ENCODE data around the gene R3HDM2. TPM values are rescaled to one million over a fixed set of nuclear protein-coding genes. Genes with fewer than 3 reads are reported as not detected.

R3HDM2 gene
- total and polyA plus RNA-seq, 4 donors = 18.1 to 60.7 (median 30.6) TPM

GRCh38 chr12:57205186-57205585, 225.7 kb downstream of the R3HDM2 start:
- Histone ChIP-seq H3K9me3 (ENCODE audit: control insufficient read depth in 4 of 4, insufficient read depth in 3 of 4, low read length in 3 of 4) (no peaks in the 10 kb centered on the region), H3K4me1 (ENCODE audit: control insufficient read depth in 5 of 5, insufficient read depth in 5 of 5, low read length in 5 of 5) (no peaks in the 10 kb centered on the region), H3K9ac (ENCODE audit: insufficient read depth in 1 of 2, low read length in 2 of 2) (no peak overlapping the region), H3K4me3 (no peak overlapping the region), H3K27ac (ENCODE audit: low read depth in 1 of 2, low read length in 1 of 2) (no peak overlapping the region), H3K27me3 (ENCODE audit: control insufficient read depth in 3 of 3, insufficient read depth in 3 of 3, low read length in 2 of 3) (no peaks in the 10 kb centered on the region), H3K36me3 (ENCODE audit: control insufficient read depth in 4 of 4, insufficient read depth in 4 of 4, low read length in 4 of 4) (peaks cover 0 to 71% (median 50%) of the 10 kb centered on the region in 4 donors)
- TF ChIP-seq, protein P1, sequence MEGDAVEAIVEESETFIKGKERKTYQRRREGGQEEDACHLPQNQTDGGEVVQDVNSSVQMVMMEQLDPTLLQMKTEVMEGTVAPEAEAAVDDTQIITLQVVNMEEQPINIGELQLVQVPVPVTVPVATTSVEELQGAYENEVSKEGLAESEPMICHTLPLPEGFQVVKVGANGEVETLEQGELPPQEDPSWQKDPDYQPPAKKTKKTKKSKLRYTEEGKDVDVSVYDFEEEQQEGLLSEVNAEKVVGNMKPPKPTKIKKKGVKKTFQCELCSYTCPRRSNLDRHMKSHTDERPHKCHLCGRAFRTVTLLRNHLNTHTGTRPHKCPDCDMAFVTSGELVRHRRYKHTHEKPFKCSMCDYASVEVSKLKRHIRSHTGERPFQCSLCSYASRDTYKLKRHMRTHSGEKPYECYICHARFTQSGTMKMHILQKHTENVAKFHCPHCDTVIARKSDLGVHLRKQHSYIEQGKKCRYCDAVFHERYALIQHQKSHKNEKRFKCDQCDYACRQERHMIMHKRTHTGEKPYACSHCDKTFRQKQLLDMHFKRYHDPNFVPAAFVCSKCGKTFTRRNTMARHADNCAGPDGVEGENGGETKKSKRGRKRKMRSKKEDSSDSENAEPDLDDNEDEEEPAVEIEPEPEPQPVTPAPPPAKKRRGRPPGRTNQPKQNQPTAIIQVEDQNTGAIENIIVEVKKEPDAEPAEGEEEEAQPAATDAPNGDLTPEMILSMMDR (IDR thresholded peaks at IDR 0.05; ENCODE audit: control extremely low read depth, extremely low read depth) = no peak
- no peak for ATAC-seq (ENCODE audit: insufficient read depth, low FRiP score)
- no peak for DNase-seq
- 95% methylated on average over 26 of the region's 26 CpGs for WGBS, 2 donors

GRCh38 chr12:57204454-57204853, 226.4 kb downstream of the R3HDM2 start:
- H3K27ac ChIP-seq (ENCODE audit: low read depth in 1 of 2, low read length in 1 of 2) = no peak overlapping the region
- TF ChIP-seq, protein P1 (IDR thresholded peaks at IDR 0.05; ENCODE audit: control extremely low read depth, extremely low read depth) = no peak
- ATAC-seq (ENCODE audit: insufficient read depth, low FRiP score) = no peak
- no peaks in the 10 kb centered on the region for H3K9me3 ChIP-seq (ENCODE audit: control insufficient read depth in 4 of 4, insufficient read depth in 3 of 4, low read length in 3 of 4)
- no peak for DNase-seq
- WGBS, 2 donors = 92 to 94% methylated on average over 19 of the region's 19 CpGs
- H3K9ac ChIP-seq (ENCODE audit: insufficient read depth in 1 of 2, low read length in 2 of 2) = no peak overlapping the region
- peaks cover 0 to 72% (median 47%) of the 10 kb centered on the region in 4 donors for H3K36me3 ChIP-seq (ENCODE audit: control insufficient read depth in 4 of 4, insufficient read depth in 4 of 4, low read length in 4 of 4)
- H3K4me1 ChIP-seq (ENCODE audit: control insufficient read depth in 5 of 5, insufficient read depth in 5 of 5, low read length in 5 of 5) = no peaks in the 10 kb centered on the region
- no peaks in the 10 kb centered on the region for H3K27me3 ChIP-seq (ENCODE audit: control insufficient read depth in 3 of 3, insufficient read depth in 3 of 3, low read length in 2 of 3)
- no peak overlapping the region for H3K4me3 ChIP-seq

- Histone ChIP-seq H3K36me3 (ENCODE audit: control insufficient read depth in 4 of 4, insufficient read depth in 4 of 4, low read length in 4 of 4) (peaks cover 0 to 72% (median 47%) of the 10 kb centered on the region in 4 donors), H3K4me3 (no peak overlapping the region), H3K27ac (ENCODE audit: low read depth in 1 of 2, low read length in 1 of 2) (no peak overlapping the region), H3K4me1 (ENCODE audit: control insufficient read depth in 5 of 5, insufficient read depth in 5 of 5, low read length in 5 of 5) (no peaks in the 10 kb centered on the region), H3K9ac (ENCODE audit: insufficient read depth in 1 of 2, low read length in 2 of 2) (no peak overlapping the region), H3K27me3 (ENCODE audit: control insufficient read depth in 3 of 3, insufficient read depth in 3 of 3, low read length in 2 of 3) (no peaks in the 10 kb centered on the region), H3K9me3 (ENCODE audit: control insufficient read depth in 4 of 4, insufficient read depth in 3 of 4, low read length in 3 of 4) (no peaks in the 10 kb centered on the region)
- WGBS, 2 donors = 87 to 93% methylated on average over 11 of the region's 11 CpGs
- ATAC-seq (ENCODE audit: insufficient read depth, low FRiP score) (no peak), DNase-seq (no peak)
- TF ChIP-seq, protein P1 (IDR thresholded peaks at IDR 0.05; ENCODE audit: control extremely low read depth, extremely low read depth) = no peak
Measured at GRCh38 chr12:57203791-57204190, 227.1 kb downstream of the R3HDM2 start.

Small RNA genes lying within 50 kb of the gene (small RNA-seq; reads per million reads assigned to genes)
- not detected for gene RNU6-879P (ENCODE audit: low replicate concordance)

Other genes starting within 250 kb of the R3HDM2 start
- gene NXPH4, start 214.2 kb downstream of the R3HDM2 start, total RNA-seq = under 1 TPM; 0.80 to 0.94 TPM
- under 1 TPM; 0.15 to 0.16 TPM for gene NXPH4, start 214.2 kb downstream of the R3HDM2 start, polyA plus RNA-seq
- 100 to 1,000 TPM in 1 of 2 donors, 10 to 100 TPM in 1; 46.1 to 113 TPM for gene SHMT2, start 201.3 kb downstream of the R3HDM2 start, total RNA-seq
- gene SHMT2, start 201.3 kb downstream of the R3HDM2 start, polyA plus RNA-seq = 10 to 100 TPM; 56.6 to 97.0 TPM
- 1 to 10 TPM; 1.7 to 5.9 TPM for gene STAC3, start 179.9 kb downstream of the R3HDM2 start, total RNA-seq
- 1 to 10 TPM; 6.9 to 7.4 TPM for gene STAC3, start 179.9 kb downstream of the R3HDM2 start, polyA plus RNA-seq
- not detected for gene INHBC, start 3.7 kb upstream of the R3HDM2 start, total RNA-seq
- gene INHBC, start 3.7 kb upstream of the R3HDM2 start, polyA plus RNA-seq = under 1 TPM in 1 of 2 donors, not detected in 1; 0.02 TPM
- under 1 TPM in 1 of 2 donors, not detected in 1; 0.12 TPM for gene INHBE, start 24.3 kb upstream of the R3HDM2 start, total RNA-seq
- gene INHBE, start 24.3 kb upstream of the R3HDM2 start, polyA plus RNA-seq = not detected
- 1 to 10 TPM; 2.4 to 5.7 TPM for gene GLI1, start 28.7 kb upstream of the R3HDM2 start, total RNA-seq
- 1 to 10 TPM in 1 of 2 donors, under 1 TPM in 1; 0.74 to 1.7 TPM for gene GLI1, start 28.7 kb upstream of the R3HDM2 start, polyA plus RNA-seq
- gene ARHGAP9, start 48.8 kb upstream of the R3HDM2 start, total RNA-seq = 10 to 100 TPM; 14.7 to 40.0 TPM
- 10 to 100 TPM; 26.2 to 62.1 TPM for gene ARHGAP9, start 48.8 kb upstream of the R3HDM2 start, polyA plus RNA-seq
- gene MARS1, start 57.0 kb upstream of the R3HDM2 start, total RNA-seq = 100 to 1,000 TPM in 1 of 2 donors, 10 to 100 TPM in 1; 55.9 to 213 TPM
- 100 to 1,000 TPM in 1 of 2 donors, 10 to 100 TPM in 1; 95.0 to 156 TPM for gene MARS1, start 57.0 kb upstream of the R3HDM2 start, polyA plus RNA-seq
- 10 to 100 TPM; 31.0 to 34.7 TPM for gene DDIT3, start 89.5 kb upstream of the R3HDM2 start, total RNA-seq
- gene DDIT3, start 89.5 kb upstream of the R3HDM2 start, polyA plus RNA-seq = 10 to 100 TPM; 68.1 to 74.7 TPM
- gene MBD6, start 91.8 kb upstream of the R3HDM2 start, total RNA-seq = 100 to 1,000 TPM in 1 of 2 donors, 10 to 100 TPM in 1; 26.0 to 132 TPM
- 10 to 100 TPM; 36.7 to 42.4 TPM for gene MBD6, start 91.8 kb upstream of the R3HDM2 start, polyA plus RNA-seq
- 10 to 100 TPM; 78.3 to 90.1 TPM for gene DCTN2, start 116.1 kb upstream of the R3HDM2 start, total RNA-seq
- gene DCTN2, start 116.1 kb upstream of the R3HDM2 start, polyA plus RNA-seq = 100 to 1,000 TPM in 1 of 2 donors, 10 to 100 TPM in 1; 60.0 to 110 TPM
- under 1 TPM; 0.21 to 0.34 TPM for gene KIF5A, start 119.0 kb upstream of the R3HDM2 start, total RNA-seq
- under 1 TPM; 0.05 to 0.06 TPM for gene KIF5A, start 119.0 kb upstream of the R3HDM2 start, polyA plus RNA-seq
- 10 to 100 TPM; 19.3 to 42.2 TPM for gene PIP4K2C, start 160.1 kb upstream of the R3HDM2 start, total RNA-seq
- gene PIP4K2C, start 160.1 kb upstream of the R3HDM2 start, polyA plus RNA-seq = 10 to 100 TPM; 13.7 to 22.3 TPM
- gene DTX3, start 173.8 kb upstream of the R3HDM2 start, total RNA-seq = 10 to 100 TPM; 26.6 to 40.1 TPM
- 10 to 100 TPM; 13.9 to 23.2 TPM for gene DTX3, start 173.8 kb upstream of the R3HDM2 start, polyA plus RNA-seq
- 10 to 100 TPM; 12.3 to 23.0 TPM for gene ARHGEF25, start 180.4 kb upstream of the R3HDM2 start, total RNA-seq
- gene ARHGEF25, start 180.4 kb upstream of the R3HDM2 start, polyA plus RNA-seq = 10 to 100 TPM in 1 of 2 donors, 1 to 10 TPM in 1; 7.8 to 10.4 TPM
- 1 to 10 TPM in 1 of 2 donors, under 1 TPM in 1; 0.51 to 2.5 TPM for gene B4GALNT1, start 202.2 kb upstream of the R3HDM2 start, total RNA-seq
- gene B4GALNT1, start 202.2 kb upstream of the R3HDM2 start, polyA plus RNA-seq = under 1 TPM; 0.53 to 0.93 TPM

Data from lung (tissue), 13 donors.